HUES6 (cell line): Measurements from ENCODE around the gene UBAC2.

Experiments
- H3K27ac ChIP-seq: 2 replicates; pipeline ENCODE4 v1.7.0; 2013; ENCODE audit warnings: low read depth, mild to moderate bottlenecking, low read length, inconsistent platforms
- H3K27me3 ChIP-seq: 2 replicates; pipeline ENCODE4 v1.6.1; 2013; ENCODE audit warnings: low read length; ENCODE audit not compliant: control insufficient read depth, insufficient read depth
- H3K36me3 ChIP-seq: 2 replicates; pipeline ENCODE4 v1.6.1; 2013; ENCODE audit warnings: low read length; ENCODE audit not compliant: control insufficient read depth, insufficient read depth
- H3K4me1 ChIP-seq: 2 replicates; pipeline ENCODE4 v1.6.1; 2013; ENCODE audit warnings: low read length; ENCODE audit not compliant: control insufficient read depth, insufficient read depth
- H3K4me3 ChIP-seq: 2 replicates; pipeline ENCODE4 v1.5.1; 2013; ENCODE audit warnings: low read depth, low read length
- H3K9ac ChIP-seq: one replicate; pipeline ENCODE4 v1.6.1; 2013; ENCODE audit warnings: mild to moderate bottlenecking, low read length
- H3K9me3 ChIP-seq: 2 replicates; pipeline ENCODE4 v1.6.1; 2013; ENCODE audit warnings: low read depth, low read length; ENCODE audit not compliant: control insufficient read depth, insufficient read depth

Gene UBAC2

GRCh38 chr13:99323488-99323887 lies 122.8 kb downstream of the UBAC2 start:
- Histone ChIP-seq H3K9ac (no peak overlapping the region), H3K4me3 (no peak overlapping the region), H3K36me3 (peaks cover 19% of the 10 kb centered on the region; the same call in 1 of the 2 replicates)

GRCh38 chr13:99326012-99326411 lies 125.4 kb downstream of the UBAC2 start:
- Histone ChIP-seq H3K9me3 (no peaks in the 10 kb centered on the region), H3K36me3 (peaks cover 12% of the 10 kb centered on the region; the same call in 1 of the 2 replicates), H3K4me1 (no peaks in the 10 kb centered on the region), H3K4me3 (no peak overlapping the region), H3K27ac (no peak overlapping the region), H3K27me3 (no peaks in the 10 kb centered on the region), H3K9ac (no peak overlapping the region)

More at GRCh38 chr13:99323488-99323887, 122.8 kb downstream of the UBAC2 start:
- Histone ChIP-seq H3K27ac (no peak overlapping the region), H3K9me3 (no peaks in the 10 kb centered on the region), H3K27me3 (no peaks in the 10 kb centered on the region), H3K4me1 (no peaks in the 10 kb centered on the region)

- Histone ChIP-seq H3K27ac (no peak overlapping the region), H3K9ac (no peak overlapping the region), H3K36me3 (peaks cover 12% of the 10 kb centered on the region; the same call in 1 of the 2 replicates), H3K9me3 (no peaks in the 10 kb centered on the region), H3K27me3 (no peaks in the 10 kb centered on the region), H3K4me1 (no peaks in the 10 kb centered on the region), H3K4me3 (no peak overlapping the region)
These were observed 126.5 kb downstream of the UBAC2 start for GRCh38 chr13:99327126-99327525.

GRCh38 chr13:99327761-99328160 lies 127.1 kb downstream of the UBAC2 start:
- Histone ChIP-seq H3K9me3 (no peaks in the 10 kb centered on the region), H3K4me3 (no peak overlapping the region), H3K36me3 (peaks cover 12% of the 10 kb centered on the region; the same call in 1 of the 2 replicates), H3K9ac (no peak overlapping the region), H3K4me1 (no peaks in the 10 kb centered on the region), H3K27ac (no peak overlapping the region), H3K27me3 (no peaks in the 10 kb centered on the region)

- H3K9ac ChIP-seq: no peak overlapping the region
- H3K9me3 ChIP-seq: no peaks in the 10 kb centered on the region
- H3K4me3 ChIP-seq: no peak overlapping the region
- no peaks in the 10 kb centered on the region for H3K4me1 ChIP-seq
- H3K36me3 ChIP-seq: peaks cover 4% of the 10 kb centered on the region; the same call in 1 of the 2 replicates
- H3K27ac ChIP-seq: no peak overlapping the region
- no peaks in the 10 kb centered on the region for H3K27me3 ChIP-seq
These were observed 128.8 kb downstream of the UBAC2 start for GRCh38 chr13:99329477-99329876.

GRCh38 chr13:99330942-99331341 lies 130.3 kb downstream of the UBAC2 start:
- H3K9me3 ChIP-seq: no peaks in the 10 kb centered on the region
- no peaks in the 10 kb centered on the region for H3K27me3 ChIP-seq
- H3K9ac ChIP-seq: no peak overlapping the region
- 0 out of 2 replicates have a peak, but pooled peaks cover 2% of the 10 kb centered on the region for H3K36me3 ChIP-seq
- H3K27ac ChIP-seq: no peak overlapping the region
- no peak overlapping the region for H3K4me3 ChIP-seq
- no peaks in the 10 kb centered on the region for H3K4me1 ChIP-seq

- no peaks in the 10 kb centered on the region for H3K9me3 ChIP-seq
- H3K9ac ChIP-seq: no peak overlapping the region
- no peak overlapping the region for H3K4me3 ChIP-seq
- H3K36me3 ChIP-seq: 0 out of 2 replicates have a peak, but pooled peaks cover 2% of the 10 kb centered on the region
- H3K4me1 ChIP-seq: no peaks in the 10 kb centered on the region
- no peaks in the 10 kb centered on the region for H3K27me3 ChIP-seq
- H3K27ac ChIP-seq: no peak overlapping the region
These were observed 131.2 kb downstream of the UBAC2 start for GRCh38 chr13:99331881-99332293.

- Histone ChIP-seq H3K4me3 (no peak overlapping the region), H3K4me1 (no peaks in the 10 kb centered on the region), H3K27me3 (no peaks in the 10 kb centered on the region), H3K36me3 (0 out of 2 replicates have a peak, but pooled peaks cover 2% of the 10 kb centered on the region), H3K27ac (no peak overlapping the region), H3K9ac (no peak overlapping the region), H3K9me3 (no peaks in the 10 kb centered on the region)
These were observed 131.8 kb downstream of the UBAC2 start for GRCh38 chr13:99332456-99332855.

- H3K27ac ChIP-seq: no peak overlapping the region
- no peaks in the 10 kb centered on the region for H3K9me3 ChIP-seq
- H3K36me3 ChIP-seq: no peaks in the 10 kb centered on the region
- H3K4me1 ChIP-seq: no peaks in the 10 kb centered on the region
- no peak overlapping the region for H3K4me3 ChIP-seq
- no peak overlapping the region for H3K9ac ChIP-seq
- H3K27me3 ChIP-seq: no peaks in the 10 kb centered on the region
These were observed 133.6 kb downstream of the UBAC2 start for GRCh38 chr13:99334221-99334620.

- Histone ChIP-seq H3K27ac (no peak overlapping the region), H3K9me3 (no peaks in the 10 kb centered on the region), H3K36me3 (peaks cover 4% of the 10 kb centered on the region; the same call in 1 of the 2 replicates), H3K4me3 (no peak overlapping the region), H3K4me1 (no peaks in the 10 kb centered on the region), H3K9ac (no peak overlapping the region), H3K27me3 (no peaks in the 10 kb centered on the region)
These were observed 134.4 kb downstream of the UBAC2 start for GRCh38 chr13:99335087-99335486.

- H3K9ac ChIP-seq: no peak overlapping the region
- H3K27me3 ChIP-seq: no peaks in the 10 kb centered on the region
- H3K36me3 ChIP-seq: peaks cover 9% of the 10 kb centered on the region
- H3K9me3 ChIP-seq: no peaks in the 10 kb centered on the region
- H3K27ac ChIP-seq: no peak overlapping the region
- no peak overlapping the region for H3K4me3 ChIP-seq
- H3K4me1 ChIP-seq: no peaks in the 10 kb centered on the region
These were observed 134.9 kb downstream of the UBAC2 start for GRCh38 chr13:99335603-99336002.
